Left lung (tissue), 14 donors: ENCODE results near the gene CPEB3. TPM values are rescaled to one million over a fixed set of nuclear protein-coding genes. Genes with fewer than 3 reads are reported as not detected.
"Not testable (repeated sequence)": the region's sequence is repeated elsewhere in the genome, so short reads cannot be mapped to it uniquely, and the experiment has no call there.

Experiments
- ATAC-seq: fragments of 200-7000 bp; cut with Tn5 transposase; one replicate; pipeline ENCODE4 v1.9.1; 2020; ENCODE audit warnings: moderate library complexity
- DNase-seq, 4 donors: peaks; one replicate each; pipeline ENCODE4 v3.0.0-alpha.2; 2013 to 2020
- H3K27ac ChIP-seq, 2 donors: fragments of 200-600 bp; sonication (generic) in 1 of 2; one replicate each; pipeline versions ENCODE4 v1.5.0 to v1.8.0; 2020 to 2021
- H3K27me3 ChIP-seq, 2 donors: fragments of 200-600 bp; sonication (generic) in 1 of 2; one replicate each; pipeline versions ENCODE4 v1.5.0 to v1.8.0; 2020 to 2021
- H3K36me3 ChIP-seq, 2 donors: fragments of 200-600 bp; sonication (generic) in 1 of 2; one replicate each; pipeline versions ENCODE4 v1.5.0 to v1.8.0; 2020 to 2021
- H3K4me1 ChIP-seq, 2 donors: fragments of 200-600 bp; one replicate each; pipeline ENCODE4 v1.8.0; 2021
- H3K4me3 ChIP-seq, 2 donors: fragments of 200-600 bp; sonication (generic) in 1 of 2; one replicate each; pipeline versions ENCODE4 v1.5.0 to v1.8.0; 2020 to 2021; ENCODE audit warnings: mild to moderate bottlenecking in 1 of 2
- H3K9me3 ChIP-seq, 2 donors: fragments of 200-600 bp; sonication (generic) in 1 of 2; one replicate each; pipeline versions ENCODE4 v1.5.0 to v1.8.0; 2020 to 2021
- intact Hi-C, 2 donors: fragments of 100-400 bp; cut with DNase I; formaldehyde crosslinking; loops; one replicate each; pipeline versions ENCODE4 v1.11.2 to v1.14.2; 2022
- long read RNA-seq, 12 donors: library from polyadenylated mRNA in 2 of 12; unstranded in 2 of 12; transcript quantifications; one replicate each; pipeline ENCODE4 v2.0.0 and lab custom pipeline, GENCODE V29; 2019 to 2026
- polyA plus RNA-seq, 6 donors: library from polyadenylated mRNA; unstranded; fragments of 120-200 nt; gene quantifications; one replicate each; pipeline ENCODE4 v1.2.1, GENCODE V29; 2013; ENCODE audit not compliant: insufficient read length in 6 of 6
- total RNA-seq, 2 donors: library from RNA; stranded (reverse); fragmentation: NEBNext Ultra II Directional; extraction: Animal tissue kit (Norgen Biotek cat#: 25700); gene quantifications; one replicate each; pipeline ENCODE4 v1.2.1, GENCODE V29; 2021
- TF ChIP-seq, protein P1 (sequence below), 2 donors: fragments of 200-600 bp; sonication (generic) in 1 of 2; IDR thresholded peaks; one replicate each; pipeline versions ENCODE4 v1.5.0 to v1.8.0; 2021; ENCODE audit warnings: antibody characterized with exemption in 2 of 2
- donor health status: DM: no; HTN: yes; CAD: no.
- donor health status: DM: no; HTN: no; CAD: no.

The CPEB3 gene
- total RNA-seq: 1 to 10 TPM; 3.5 to 4.3 TPM
- polyA plus RNA-seq: 1 to 10 TPM; 2.9 to 3.9 (median 3.4) TPM
- long read RNA-seq, donor 1: 0 reads
- long read RNA-seq, donor 2: 0 reads
- long read RNA-seq, donor 3: 0 reads
- long read RNA-seq, donor 4: 0 reads
- long read RNA-seq, donor 5: 0 reads
- long read RNA-seq, donor 6: 0 reads
- long read RNA-seq, donor 7: 0 reads
- long read RNA-seq, donor 8, partial matches to known transcripts: 62 of 62 reads
- long read RNA-seq, donor 8, other reads (novel, unspliced or antisense): 0 of 62 reads
- long read RNA-seq, donor 9: 0 reads
- long read RNA-seq, donor 10: 0 reads
- long read RNA-seq, donor 11: 0 reads
- long read RNA-seq, donor 12: 0 reads

DNA sequence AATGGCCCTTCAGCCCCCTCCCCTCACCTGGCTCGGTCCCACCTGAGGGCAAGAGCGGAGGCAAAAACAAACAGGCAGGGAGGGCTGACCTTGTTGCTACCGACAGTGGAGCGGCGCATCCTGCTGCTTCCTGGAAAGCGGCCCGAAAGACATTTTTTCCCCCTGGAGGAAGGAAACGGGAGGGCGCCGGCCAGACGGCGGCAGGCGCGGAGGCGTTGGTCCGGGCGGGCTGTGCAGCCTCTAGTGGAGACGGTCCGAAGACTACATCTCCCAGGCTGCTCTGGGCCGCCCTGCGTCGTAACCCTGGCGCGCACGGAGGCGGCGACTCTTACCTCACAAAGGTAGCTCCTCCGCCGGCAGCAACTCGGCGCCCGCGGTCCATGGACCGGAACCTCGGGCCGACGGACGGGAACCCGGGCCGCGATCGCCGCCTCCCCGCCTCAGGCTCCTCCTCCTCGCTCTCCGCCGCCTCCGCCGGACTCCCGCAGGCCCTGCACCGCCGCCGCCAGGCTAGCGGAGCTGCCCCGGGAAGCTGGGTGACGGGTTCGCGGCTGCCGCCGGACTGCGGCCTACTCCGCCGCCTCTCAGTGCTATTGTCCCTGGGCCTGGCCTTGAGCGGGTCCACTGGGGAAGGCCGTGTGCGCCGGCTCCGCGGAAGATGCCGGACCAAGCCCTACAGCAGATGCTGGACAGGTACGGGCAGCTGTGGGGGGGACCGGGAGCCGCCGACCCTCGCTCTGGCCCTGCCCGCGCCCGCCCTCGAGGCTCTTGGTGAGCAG lies at the start of gene CPEB3, which contains the start of gene MARCHF5:
Gene CPEB3 (minus strand): TSS at position 242 of the 779 bp plus-strand sequence. CDS start 50,728 bp downstream, outside the sequence.
Gene MARCHF5 (plus strand): TSS at position 331 of the 779 bp plus-strand sequence. CDS start 328 bp downstream, at position 659.
- H3K27ac ChIP-seq: peak within 1 kb of the TSS; percentile 90 to 96
- intact Hi-C loops: loop anchor here in 1 of 2 donors (10.0 kb wide), 1 partner anchor 186 kb away; no protein-coding TSS in a partner anchor
- peak; percentile 92 to 100 (median 98) for DNase-seq

DNA sequence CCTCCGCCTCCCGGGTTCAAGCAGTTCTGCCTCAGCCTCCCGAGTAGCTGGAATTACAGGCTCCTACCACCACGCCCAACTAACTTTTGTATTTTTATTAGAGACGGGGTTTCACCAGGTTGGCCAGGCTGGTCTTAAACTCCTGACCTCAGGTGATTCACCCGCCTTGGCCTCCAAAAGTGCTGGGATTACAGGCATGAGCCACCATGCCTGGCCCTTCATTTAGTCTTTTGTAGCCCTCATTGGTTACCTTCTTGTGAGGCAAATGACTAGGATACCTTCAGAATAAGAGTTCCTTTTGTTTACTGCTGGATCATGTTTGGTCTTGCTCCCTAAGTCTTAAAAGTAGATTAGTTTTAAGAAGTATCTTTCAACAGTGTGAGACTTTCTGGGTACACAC lies 39.0 kb upstream of the CPEB3 start:
- H3K4me3 ChIP-seq, H3K27me3 ChIP-seq, H3K4me1 ChIP-seq, H3K9me3 ChIP-seq, intact Hi-C loops, H3K36me3 ChIP-seq: not testable (repeated sequence)
- ATAC-seq (peak; percentile 15), DNase-seq (peak in 1 of 4 donors; percentile 1)
- H3K27ac ChIP-seq: peak overlapping the region in 1 of 2 donors; percentile 21

More for the DNA sequence above, at the start of gene CPEB3, which contains the start of gene MARCHF5:
- H3K4me3 ChIP-seq: peak within 1 kb of the TSS; percentile 56 to 91
- no peaks in the 10 kb centered on the region for H3K27me3 ChIP-seq
- peaks cover 0 to 16% of the 10 kb centered on the region in 2 donors for H3K36me3 ChIP-seq
- no peaks in the 10 kb centered on the region for H3K9me3 ChIP-seq
- H3K4me1 ChIP-seq: peaks cover 7 to 15% of the 10 kb centered on the region in 2 donors
- TF ChIP-seq, protein P1, sequence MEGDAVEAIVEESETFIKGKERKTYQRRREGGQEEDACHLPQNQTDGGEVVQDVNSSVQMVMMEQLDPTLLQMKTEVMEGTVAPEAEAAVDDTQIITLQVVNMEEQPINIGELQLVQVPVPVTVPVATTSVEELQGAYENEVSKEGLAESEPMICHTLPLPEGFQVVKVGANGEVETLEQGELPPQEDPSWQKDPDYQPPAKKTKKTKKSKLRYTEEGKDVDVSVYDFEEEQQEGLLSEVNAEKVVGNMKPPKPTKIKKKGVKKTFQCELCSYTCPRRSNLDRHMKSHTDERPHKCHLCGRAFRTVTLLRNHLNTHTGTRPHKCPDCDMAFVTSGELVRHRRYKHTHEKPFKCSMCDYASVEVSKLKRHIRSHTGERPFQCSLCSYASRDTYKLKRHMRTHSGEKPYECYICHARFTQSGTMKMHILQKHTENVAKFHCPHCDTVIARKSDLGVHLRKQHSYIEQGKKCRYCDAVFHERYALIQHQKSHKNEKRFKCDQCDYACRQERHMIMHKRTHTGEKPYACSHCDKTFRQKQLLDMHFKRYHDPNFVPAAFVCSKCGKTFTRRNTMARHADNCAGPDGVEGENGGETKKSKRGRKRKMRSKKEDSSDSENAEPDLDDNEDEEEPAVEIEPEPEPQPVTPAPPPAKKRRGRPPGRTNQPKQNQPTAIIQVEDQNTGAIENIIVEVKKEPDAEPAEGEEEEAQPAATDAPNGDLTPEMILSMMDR (IDR thresholded peaks at IDR 0.05): peak; percentile 50 to 88
- ATAC-seq: peak; percentile 99

GRCh38 chr10:92328993-92329392 lies 38.1 kb upstream of the CPEB3 start:
- Histone ChIP-seq H3K27ac (no peak overlapping the region), H3K36me3 (peaks cover 0 to 3% of the 10 kb centered on the region in 2 donors), H3K27me3 (no peaks in the 10 kb centered on the region), H3K4me1 (peaks cover 0 to 6% of the 10 kb centered on the region in 2 donors), H3K4me3 (no peak overlapping the region), H3K9me3 (no peaks in the 10 kb centered on the region)
- intact Hi-C loops: no loop called here
- peak; percentile 50 for ATAC-seq
- no peak for DNase-seq
- TF ChIP-seq, protein P1 (IDR thresholded peaks at IDR 0.05): no peak

DNA sequence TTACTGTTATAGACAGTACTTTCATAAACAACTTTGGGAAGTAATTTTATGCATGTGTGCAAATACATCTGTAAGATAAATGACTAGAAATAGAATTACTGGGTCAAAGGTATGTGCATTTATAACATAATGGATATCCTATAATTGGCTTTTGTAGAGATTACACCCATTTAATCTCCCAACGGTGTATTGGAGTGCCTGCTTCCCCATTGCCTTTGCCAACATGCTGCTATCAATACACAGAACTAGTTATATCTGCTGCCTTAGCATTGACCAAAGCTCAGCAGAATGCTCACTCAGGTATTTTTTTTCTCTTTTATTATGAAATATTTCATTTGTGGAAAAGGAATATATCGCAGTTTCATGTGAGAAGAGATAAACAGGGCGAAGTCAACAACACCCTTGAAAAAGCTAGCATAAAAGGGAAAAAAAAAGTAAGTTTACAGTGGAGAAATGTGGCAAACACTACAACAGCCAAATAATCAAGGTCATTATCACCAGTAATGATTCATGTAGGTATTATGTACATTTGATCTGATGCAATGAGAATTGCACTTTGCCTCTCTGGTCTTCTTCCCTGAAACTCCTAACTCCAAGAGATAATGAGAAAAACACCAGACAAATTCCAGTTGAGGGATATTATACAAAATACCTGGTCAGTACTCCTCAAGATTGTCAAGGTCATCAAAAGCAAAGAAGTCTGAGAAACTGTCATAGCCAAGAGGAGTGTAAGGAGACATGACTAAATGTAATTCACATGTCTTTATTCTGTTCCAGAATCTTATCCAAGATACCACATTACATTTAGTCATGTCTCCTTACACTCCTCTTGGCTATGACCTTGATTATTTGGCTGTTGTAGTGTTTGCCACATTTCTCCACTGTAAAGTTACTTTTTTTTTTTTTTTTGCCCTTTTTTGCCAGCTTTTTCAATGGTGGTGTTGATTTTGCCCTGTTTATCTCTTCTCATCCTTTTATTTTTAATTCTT lies 36.9 kb upstream of the CPEB3 start:
- no peak overlapping the region for H3K4me3 ChIP-seq
- intact Hi-C loops: no loop called here
- H3K27ac ChIP-seq: no peak overlapping the region
- no peak for ATAC-seq
- H3K4me1 ChIP-seq: peaks cover 0 to 6% of the 10 kb centered on the region in 2 donors
- no peaks in the 10 kb centered on the region for H3K27me3 ChIP-seq
- H3K9me3 ChIP-seq: no peaks in the 10 kb centered on the region
- DNase-seq: no peak
- TF ChIP-seq, protein P1 (IDR thresholded peaks at IDR 0.05): no peak
- H3K36me3 ChIP-seq: no peaks in the 10 kb centered on the region

DNA sequence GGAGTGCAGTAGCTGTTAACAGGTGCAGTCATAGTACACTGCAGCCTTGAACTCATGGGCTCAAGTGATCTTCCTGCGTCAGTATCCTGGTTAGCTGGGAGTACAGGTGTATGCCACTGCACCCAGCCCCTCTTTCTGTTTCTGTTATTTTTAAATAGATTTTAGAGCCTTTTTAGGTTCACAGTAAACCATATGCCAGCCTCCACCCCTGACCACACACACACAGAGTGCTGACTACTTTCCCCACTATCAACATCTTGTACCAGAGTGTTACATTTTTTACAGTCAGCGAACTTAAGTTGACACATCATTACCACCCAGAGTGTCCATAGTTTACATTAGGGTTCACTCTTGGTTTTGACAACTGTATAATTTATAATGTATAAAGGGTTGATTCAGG lies 32.2 kb upstream of the CPEB3 start:
- TF ChIP-seq, protein P1 (IDR thresholded peaks at IDR 0.05): no peak
- intact Hi-C loops: no loop called here
- Histone ChIP-seq H3K4me1 (peaks cover 0 to 6% of the 10 kb centered on the region in 2 donors), H3K27me3 (no peaks in the 10 kb centered on the region), H3K9me3 (no peaks in the 10 kb centered on the region), H3K36me3 (peaks cover 0 to 7% of the 10 kb centered on the region in 2 donors), H3K27ac (no peak overlapping the region), H3K4me3 (no peak overlapping the region)
- ATAC-seq: no peak
- DNase-seq: no peak
